Peyer's patch (tissue), 4 donors: ENCODE measurements around the gene HMG20B. TPM values are rescaled to one million over a fixed set of nuclear protein-coding genes. Genes with fewer than 3 reads are reported as not detected.
A peak's percentile ranks its signal among the peaks of the same experiment; 100 is the strongest.

Source experiments
- DNase-seq, 3 donors: peaks; one replicate each; pipeline ENCODE4 v3.0.0-alpha.2; 2017 to 2019
- H3K27ac ChIP-seq, 4 donors: fragments of 200-600 bp; sonication (generic); one replicate each; pipeline ENCODE4 v1.5.1; 2016 to 2019
- H3K27me3 ChIP-seq, 2 donors: fragments of 200-600 bp; sonication (generic); one replicate each; pipeline ENCODE4 v1.5.1; 2019
- H3K36me3 ChIP-seq, 3 donors: fragments of 200-600 bp; sonication (generic); one replicate each; pipeline ENCODE4 v1.5.1; 2016 to 2019
- H3K4me1 ChIP-seq, 4 donors: fragments of 200-600 bp; sonication (generic); one replicate each; pipeline ENCODE4 v1.5.1; 2016 to 2019
- H3K4me3 ChIP-seq, 4 donors: fragments of 200-600 bp; sonication (generic); 1 replicate in 3 of 4; 2 replicates in 1 of 4; pipeline ENCODE4 v1.5.1; 2016 to 2019; ENCODE audit warnings: mild to moderate bottlenecking in 1 of 4
- H3K9me3 ChIP-seq, 4 donors: fragments of 200-600 bp; sonication (generic); one replicate each; pipeline ENCODE4 v1.5.1; 2016 to 2019; ENCODE audit warnings: mild to moderate bottlenecking in 1 of 4
- CTCF ChIP-seq, 6 experiments: fragments of 450-650 bp in 4 of 6; fragments of 200-600 bp in 2 of 6; sonication (generic) in 1 of 6; IDR thresholded peaks; one replicate each; pipeline ENCODE4 v1.5.1; 2017 to 2019; ENCODE audit warnings: antibody characterized with exemption in 6 of 6, mild to moderate bottlenecking in 3 of 6, moderate library complexity in 1 of 6
- POLR2A ChIP-seq, 2 donors: fragments of 450-650 bp; IDR thresholded peaks; one replicate each; pipeline ENCODE4 v1.5.1; 2017; ENCODE audit warnings: antibody characterized with exemption in 2 of 2, mild to moderate bottlenecking in 2 of 2, moderate library complexity in 2 of 2
- total RNA-seq, 4 donors: library from RNA; depleted of rRNA; stranded (reverse); fragments of >200 nt; gene quantifications; one replicate each; pipeline ENCODE4 v1.1.0, GENCODE V29; 2016

The HMG20B gene
- total RNA-seq, 4 donors from 2014 or later: 70.4 to 236 (median 117) TPM

- H3K36me3 ChIP-seq: peaks cover 0 to 5% (median 0%) of the 10 kb centered on the region in 3 donors
- H3K9me3 ChIP-seq: no peaks in the 10 kb centered on the region
- peak; percentile 100 for DNase-seq
- peak overlapping the region; percentile 62 to 93 (median 74) for H3K4me3 ChIP-seq
- H3K27me3 ChIP-seq: no peaks in the 10 kb centered on the region
- peaks cover 0 to 36% (median 8%) of the 10 kb centered on the region in 4 donors for H3K4me1 ChIP-seq
- no peak for TF ChIP-seq POLR2A (IDR thresholded peaks at IDR 0.05)
- TF ChIP-seq CTCF (IDR thresholded peaks at IDR 0.05): peak in 1 of 6 experiments; percentile 3
- H3K27ac ChIP-seq: peak overlapping the region; percentile 11 to 91 (median 69)
Measured at GRCh38 chr19:3572132-3572854, 451 bp upstream of the HMG20B start.

- H3K4me1 ChIP-seq: peaks cover 0 to 45% (median 8%) of the 10 kb centered on the region in 4 donors
- no peak for TF ChIP-seq CTCF (IDR thresholded peaks at IDR 0.05)
- TF ChIP-seq POLR2A (IDR thresholded peaks at IDR 0.05): no peak
- H3K9me3 ChIP-seq: no peaks in the 10 kb centered on the region
- no peak for DNase-seq
- H3K36me3 ChIP-seq: peaks cover 0 to 5% (median 0%) of the 10 kb centered on the region in 3 donors
- H3K27ac ChIP-seq: peak overlapping the region; percentile 75 to 91 (median 84)
- no peaks in the 10 kb centered on the region for H3K27me3 ChIP-seq
- peak overlapping the region; percentile 62 to 93 (median 74) for H3K4me3 ChIP-seq
Measured at GRCh38 chr19:3573162-3573857, 566 bp downstream of the HMG20B start.

- no peaks in the 10 kb centered on the region for H3K9me3 ChIP-seq
Measured at GRCh38 chr19:3573858-3574637, 1.3 kb downstream of the HMG20B start.

GRCh38 chr19:3575260-3575741 lies 2.6 kb downstream of the HMG20B start:
- Histone ChIP-seq H3K27ac (no peak overlapping the region), H3K36me3 (peaks cover 0 to 5% (median 0%) of the 10 kb centered on the region in 3 donors), H3K4me1 (peaks cover 0 to 37% (median 8%) of the 10 kb centered on the region in 4 donors), H3K4me3 (no peak overlapping the region), H3K9me3 (no peaks in the 10 kb centered on the region), H3K27me3 (no peaks in the 10 kb centered on the region)
- no peak for DNase-seq
- TF ChIP-seq CTCF (IDR thresholded peaks at IDR 0.05) (peak in 3 of 6 experiments; percentile 10 to 16 (median 14)), POLR2A (IDR thresholded peaks at IDR 0.05) (no peak)

More at GRCh38 chr19:3573858-3574637, 1.3 kb downstream of the HMG20B start:
- Histone ChIP-seq H3K4me1 (peaks cover 0 to 43% (median 8%) of the 10 kb centered on the region in 4 donors), H3K27ac (peak overlapping the region in 3 of 4 donors; percentile 82 to 91 (median 86)), H3K36me3 (peaks cover 0 to 5% (median 0%) of the 10 kb centered on the region in 3 donors), H3K27me3 (no peaks in the 10 kb centered on the region), H3K4me3 (peak overlapping the region; percentile 62 to 93 (median 74))
- DNase-seq: peak; percentile 81 to 97 (median 95)
- TF ChIP-seq CTCF (IDR thresholded peaks at IDR 0.05): no peak
- TF ChIP-seq POLR2A (IDR thresholded peaks at IDR 0.05): no peak
